ENCODE data around the gene C5orf63.

DNA sequence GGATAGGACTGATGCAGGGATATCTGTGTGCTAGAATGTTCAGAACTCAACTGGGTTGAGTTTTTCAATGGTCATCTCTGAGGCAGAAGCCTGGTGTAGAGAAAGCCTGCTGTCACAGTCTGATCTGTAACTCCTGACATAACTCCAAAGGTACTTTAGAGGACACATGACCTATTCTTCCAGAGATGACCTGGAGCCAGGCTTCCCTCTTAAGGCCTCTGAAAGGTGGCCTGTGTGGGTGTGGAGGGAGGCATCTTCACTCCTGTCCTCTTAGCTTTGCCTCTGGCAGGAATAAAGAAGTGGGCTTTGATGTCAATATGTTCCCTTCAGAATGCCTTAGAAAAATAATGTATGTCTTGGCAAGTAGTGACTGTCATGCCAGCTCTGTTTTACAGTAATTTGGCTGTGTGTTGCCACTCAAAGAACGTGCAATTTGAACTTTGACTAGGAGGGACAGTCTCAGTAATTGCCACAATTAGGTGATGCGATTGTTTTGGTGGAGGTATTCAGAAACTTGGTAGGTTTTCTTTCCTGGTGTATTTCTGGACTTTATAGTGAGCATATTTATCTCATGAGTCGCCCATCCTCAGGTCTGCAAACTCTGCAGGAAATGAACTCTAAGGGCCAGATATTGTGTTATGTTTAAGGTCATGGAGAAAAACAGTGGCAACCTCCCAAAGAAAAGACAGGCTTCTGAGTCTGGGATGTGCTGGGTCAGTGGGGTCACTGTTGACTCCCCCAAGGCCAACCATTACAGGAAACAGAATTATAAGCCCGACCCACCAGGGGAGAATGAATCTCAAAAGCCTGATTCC, 3.2 kb upstream of the C5orf63 start:
- no peak for TF ChIP-seq EZH2 (IDR thresholded peaks at IDR 0.05)
- TF ChIP-seq, protein P1, sequence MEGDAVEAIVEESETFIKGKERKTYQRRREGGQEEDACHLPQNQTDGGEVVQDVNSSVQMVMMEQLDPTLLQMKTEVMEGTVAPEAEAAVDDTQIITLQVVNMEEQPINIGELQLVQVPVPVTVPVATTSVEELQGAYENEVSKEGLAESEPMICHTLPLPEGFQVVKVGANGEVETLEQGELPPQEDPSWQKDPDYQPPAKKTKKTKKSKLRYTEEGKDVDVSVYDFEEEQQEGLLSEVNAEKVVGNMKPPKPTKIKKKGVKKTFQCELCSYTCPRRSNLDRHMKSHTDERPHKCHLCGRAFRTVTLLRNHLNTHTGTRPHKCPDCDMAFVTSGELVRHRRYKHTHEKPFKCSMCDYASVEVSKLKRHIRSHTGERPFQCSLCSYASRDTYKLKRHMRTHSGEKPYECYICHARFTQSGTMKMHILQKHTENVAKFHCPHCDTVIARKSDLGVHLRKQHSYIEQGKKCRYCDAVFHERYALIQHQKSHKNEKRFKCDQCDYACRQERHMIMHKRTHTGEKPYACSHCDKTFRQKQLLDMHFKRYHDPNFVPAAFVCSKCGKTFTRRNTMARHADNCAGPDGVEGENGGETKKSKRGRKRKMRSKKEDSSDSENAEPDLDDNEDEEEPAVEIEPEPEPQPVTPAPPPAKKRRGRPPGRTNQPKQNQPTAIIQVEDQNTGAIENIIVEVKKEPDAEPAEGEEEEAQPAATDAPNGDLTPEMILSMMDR (IDR thresholded peaks at IDR 0.05) = no peak
- TF ChIP-seq EZH2phosphoT487 (IDR thresholded peaks at IDR 0.05) = no peak

All from neural progenitor cell (in vitro differentiated cells).